Endothelial cell of umbilical vein (primary cell): ENCODE results near the gene SPCS1. TPM values are rescaled to one million over a fixed set of nuclear protein-coding genes. Genes with fewer than 3 reads are reported as not detected.

ENCODE experiments used
- BruUV-seq: library from RNA; stranded (reverse); fragments of 400-500 nt; replicated peaks from 2 replicates; lab custom pipeline; 2021; lab: Mats Ljungman, UMichigan
- CTCF ChIA-PET: fragments of 300-600, 350-600 bp; sonication (Branson Sonifier 250); formaldehyde crosslinking; loops from one replicate; lab custom pipeline; 2021; ENCODE audit warnings: antibody characterized with exemption, inconsistent platforms; lab: Charles Lee
- POLR2A ChIA-PET: fragments of 300-600, 350-600 bp; sonication (Branson Sonifier 250); formaldehyde crosslinking; loops from one replicate; lab custom pipeline; 2021; ENCODE audit warnings: antibody characterized with exemption, inconsistent platforms; lab: Charles Lee
- DNase-seq: peaks from one replicate; pipeline ENCODE4 v3.0.0-alpha.2; 2011; ENCODE audit warnings: low read depth, low spot score
- FAIRE-seq: peaks from 2 replicates; lab custom pipeline; 2011; peaks lifted over from hg19 to GRCh38; lab: Jason Lieb, UNC
- H2AFZ ChIP-seq: 2 replicates; pipeline ENCODE4 v1.6.0; 2012; ENCODE audit warnings: low read depth, low read length, control low read depth, inconsistent platforms
- H3K27ac ChIP-seq: 2 replicates; pipeline ENCODE4 v1.5.1; 2011; ENCODE audit warnings: low read depth, mild to moderate bottlenecking, control low read depth, low read length, moderate library complexity; ENCODE audit not compliant: insufficient read depth
- H3K27me3 ChIP-seq, 2 experiments: 2 replicates each; pipeline versions ENCODE4 v1.6.0 to v1.6.1; 2011; ENCODE audit warnings: low read length in 2 of 2, mixed read lengths in 1 of 2; ENCODE audit not compliant: control insufficient read depth in 2 of 2, insufficient read depth in 2 of 2
- H3K36me3 ChIP-seq, 2 experiments: 2 replicates in 1 of 2; 3 replicates in 1 of 2; pipeline ENCODE4 v1.5.1; 2011; ENCODE audit warnings: low read length in 2 of 2, mild to moderate bottlenecking in 1 of 2, moderate library complexity in 1 of 2; ENCODE audit not compliant: control insufficient read depth in 2 of 2, insufficient read depth in 2 of 2; ENCODE audit errors: extremely low read depth in 1 of 2
- H3K4me1 ChIP-seq: 3 replicates; pipeline ENCODE4 v1.5.1; 2011; ENCODE audit warnings: mild to moderate bottlenecking, low read length; ENCODE audit not compliant: control insufficient read depth, insufficient read depth; ENCODE audit errors: extremely low read depth
- H3K4me2 ChIP-seq: 2 replicates; pipeline ENCODE4 v1.6.1; 2011; ENCODE audit warnings: low read length, control low read depth, mixed read lengths; ENCODE audit not compliant: insufficient read depth
- H3K4me3 ChIP-seq, 3 experiments: fragments of 200-600 bp in 1 of 3; sonication (generic), shearing (Covaris generic) in 1 of 3; replicated peaks in 1 of 3; 2 replicates each; pipeline ENCODE4 v1.5.1; 2011 to 2016; ENCODE audit warnings: control low read depth in 3 of 3, low read length in 3 of 3, mild to moderate bottlenecking in 2 of 3, inconsistent platforms in 1 of 3, low read depth in 1 of 3, moderate library complexity in 1 of 3; ENCODE audit not compliant: insufficient read depth in 1 of 3
- H3K79me2 ChIP-seq: 2 replicates; pipeline ENCODE4 v1.6.0; 2012; ENCODE audit warnings: low read length, inconsistent platforms; ENCODE audit not compliant: control insufficient read depth, insufficient read depth
- H3K9ac ChIP-seq: replicated peaks from 2 replicates; pipeline ENCODE3; 2011; ENCODE audit warnings: low read length, control low read depth; ENCODE audit not compliant: insufficient read depth; ENCODE audit errors: extremely low read depth
- H3K9me1 ChIP-seq: replicated peaks from 3 replicates; pipeline ENCODE4 v1.6.0; 2011; ENCODE audit warnings: mild to moderate bottlenecking, low read length; ENCODE audit not compliant: control insufficient read depth, insufficient read depth; ENCODE audit errors: extremely low read depth
- H3K9me3 ChIP-seq: replicated peaks from 2 replicates; pipeline ENCODE4 v1.5.1; 2012; ENCODE audit warnings: low read length, inconsistent platforms; ENCODE audit not compliant: control insufficient read depth, insufficient read depth
- H4K20me1 ChIP-seq: replicated peaks from 2 replicates; pipeline ENCODE3; 2011; ENCODE audit warnings: mild to moderate bottlenecking, low read length; ENCODE audit not compliant: control insufficient read depth, insufficient read depth; ENCODE audit errors: extremely low read depth
- EZH2 ChIP-seq: IDR thresholded peaks from 2 replicates; pipeline ENCODE4 v1.6.1; 2012; ENCODE audit warnings: borderline replicate concordance, low read depth, mild to moderate bottlenecking, moderate library complexity, low read length, inconsistent platforms; ENCODE audit not compliant: severe bottlenecking
- FOS ChIP-seq: IDR thresholded peaks from 2 replicates; pipeline ENCODE4 v1.6.1; 2011; ENCODE audit warnings: mild to moderate bottlenecking, low read length, moderate library complexity, borderline replicate concordance; ENCODE audit not compliant: insufficient read depth
- GATA2 ChIP-seq: IDR thresholded peaks from 2 replicates; pipeline ENCODE4 v1.7.0; 2011; ENCODE audit warnings: low read depth, mild to moderate bottlenecking, moderate library complexity, mixed read lengths, low read length; ENCODE audit not compliant: insufficient read length, insufficient read depth
- JUN ChIP-seq: IDR thresholded peaks from 2 replicates; pipeline ENCODE4 v1.6.1; 2011; ENCODE audit warnings: borderline replicate concordance, low read depth; ENCODE audit not compliant: insufficient read length, insufficient read depth
- MAX ChIP-seq: IDR thresholded peaks from 2 replicates; pipeline ENCODE4 v1.6.1; 2011; ENCODE audit not compliant: insufficient read depth, insufficient read length
- MYC ChIP-seq: IDR thresholded peaks from one replicate; pipeline ENCODE4 v1.6.1; 2011; ENCODE audit warnings: mild to moderate bottlenecking, low read depth, low read length
- POLR2A ChIP-seq: IDR thresholded peaks from 2 replicates; pipeline ENCODE4 v1.6.1; 2012; ENCODE audit warnings: low read depth, mild to moderate bottlenecking, control low read depth, low read length
- POLR2AphosphoS5 ChIP-seq: IDR thresholded peaks from 2 replicates; pipeline ENCODE4 v1.6.1; 2012; ENCODE audit warnings: low read depth, mild to moderate bottlenecking, control low read depth, low read length, moderate library complexity; ENCODE audit not compliant: insufficient read depth
- dilution Hi-C: fragments of 300-500 bp; cut with MboI; formaldehyde crosslinking; loops from one replicate; pipeline ENCODE4 v1.15.0; 2019; ENCODE audit warnings: low sequenced_read_pairs; ENCODE audit not compliant: extremely low pct_ligation_motif_present
- intact Hi-C: fragments of 100-400 bp; cut with micrococcal nuclease; formaldehyde crosslinking; loops from one replicate; pipeline ENCODE4 v1.10.0; 2022
- polyA plus RNA-seq, 4 experiments: library from polyadenylated mRNA; depleted of rRNA in 3 of 4; stranded (reverse) in 3 of 4; unstranded in 1 of 4; fragments of >200 nt; gene quantifications; 2 replicates each; pipeline versions ENCODE4 v1.2.1 to v1.2.3, GENCODE V29; 2011 to 2012; ENCODE audit warnings: missing spikeins in 1 of 4
- total RNA-seq: library from RNA; stranded (reverse); gene quantifications from 2 replicates; pipeline ENCODE4 v1.2.3, GENCODE V29; 2021
- TF ChIP-seq, protein P1 (sequence below), 2 donors: IDR thresholded peaks; 1 replicate in 1 of 2; 2 replicates in 1 of 2; pipeline ENCODE4 v1.5.1; 2011; ENCODE audit warnings: low read length in 2 of 2, mild to moderate bottlenecking in 2 of 2, moderate library complexity in 2 of 2, control low read depth in 1 of 2, inconsistent platforms in 1 of 2, low read depth in 1 of 2; ENCODE audit not compliant: insufficient read depth in 1 of 2; ENCODE audit errors: extremely low read depth in 1 of 2

SPCS1 gene
- total and polyA plus RNA-seq, 2 donors (not counting 3 experiments of a cell fraction or from before 2014, with no cell fraction given), result 100 to 240 TPM

DNA sequence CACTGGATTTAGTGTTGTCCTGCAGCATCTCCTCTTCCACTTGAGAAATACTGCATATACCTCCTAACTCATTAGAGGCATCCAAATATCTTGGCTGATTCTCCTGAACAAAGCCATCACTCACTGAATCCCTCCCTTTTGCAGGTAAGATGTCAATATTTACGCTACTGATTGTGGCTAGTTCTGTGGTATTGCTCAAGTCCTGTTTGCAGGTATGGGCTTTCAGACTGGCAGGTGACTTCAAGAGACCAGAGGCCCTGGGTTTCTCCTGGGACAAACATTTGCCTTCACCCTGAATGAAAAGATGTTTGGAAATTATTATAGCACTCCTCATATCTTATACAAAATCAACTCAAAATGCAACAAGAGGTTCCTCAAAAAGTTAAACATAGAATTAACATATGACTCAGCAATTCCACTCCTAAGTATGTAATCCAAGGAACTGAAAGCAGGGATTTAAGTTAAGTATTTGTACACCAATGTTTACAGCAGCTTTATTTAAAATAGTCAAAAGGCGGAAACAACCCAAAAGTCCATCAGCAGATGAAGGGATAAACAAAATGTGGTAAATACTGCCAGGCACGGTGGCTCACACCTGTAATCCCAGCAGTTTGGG, 46.2 kb downstream of the SPCS1 start:
- H3K4me1 ChIP-seq, result no peaks in the 10 kb centered on the region
- intact Hi-C loops (no loop called here), dilution Hi-C loops (no loop called here)
- H4K20me1 ChIP-seq, result no peaks in the 10 kb centered on the region
- H3K4me2 ChIP-seq, result no peak overlapping the region
- H3K4me3 ChIP-seq, result no peak overlapping the region
- H3K9me3 ChIP-seq, result no peaks in the 10 kb centered on the region
- FAIRE-seq (no peak), DNase-seq (no peak)
- CTCF ChIA-PET, result no interaction called here
- H3K27me3 ChIP-seq, result no peaks in the 10 kb centered on the region
- no peak for TF ChIP-seq MYC
- no peak for TF ChIP-seq POLR2A
- no peak for TF ChIP-seq POLR2AphosphoS5
- no peak for TF ChIP-seq FOS
- TF ChIP-seq GATA2, result no peak
- TF ChIP-seq, protein P1, sequence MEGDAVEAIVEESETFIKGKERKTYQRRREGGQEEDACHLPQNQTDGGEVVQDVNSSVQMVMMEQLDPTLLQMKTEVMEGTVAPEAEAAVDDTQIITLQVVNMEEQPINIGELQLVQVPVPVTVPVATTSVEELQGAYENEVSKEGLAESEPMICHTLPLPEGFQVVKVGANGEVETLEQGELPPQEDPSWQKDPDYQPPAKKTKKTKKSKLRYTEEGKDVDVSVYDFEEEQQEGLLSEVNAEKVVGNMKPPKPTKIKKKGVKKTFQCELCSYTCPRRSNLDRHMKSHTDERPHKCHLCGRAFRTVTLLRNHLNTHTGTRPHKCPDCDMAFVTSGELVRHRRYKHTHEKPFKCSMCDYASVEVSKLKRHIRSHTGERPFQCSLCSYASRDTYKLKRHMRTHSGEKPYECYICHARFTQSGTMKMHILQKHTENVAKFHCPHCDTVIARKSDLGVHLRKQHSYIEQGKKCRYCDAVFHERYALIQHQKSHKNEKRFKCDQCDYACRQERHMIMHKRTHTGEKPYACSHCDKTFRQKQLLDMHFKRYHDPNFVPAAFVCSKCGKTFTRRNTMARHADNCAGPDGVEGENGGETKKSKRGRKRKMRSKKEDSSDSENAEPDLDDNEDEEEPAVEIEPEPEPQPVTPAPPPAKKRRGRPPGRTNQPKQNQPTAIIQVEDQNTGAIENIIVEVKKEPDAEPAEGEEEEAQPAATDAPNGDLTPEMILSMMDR (IDR thresholded peaks at IDR 0.05; ENCODE audit: extremely low read depth in 1 of 2, insufficient read depth in 1 of 2, low read depth in 1 of 2, low read length in 2 of 2), result no peak
- TF ChIP-seq MAX, result no peak
- TF ChIP-seq JUN, result no peak
- no peak for TF ChIP-seq EZH2
- H2AFZ ChIP-seq, result no peak overlapping the region
- H3K79me2 ChIP-seq, result no peaks in the 10 kb centered on the region
- POLR2A ChIA-PET, result no interaction called here
- H3K9me1 ChIP-seq, result no peaks in the 10 kb centered on the region
- no peak overlapping the region for H3K9ac ChIP-seq
- peaks cover 7 to 17% of the 10 kb centered on the region in 2 experiments for H3K36me3 ChIP-seq
- BruUV-seq, result no TSS peak
- H3K27ac ChIP-seq, result no peak overlapping the region
